NCI-H1092 (cell line): ENCODE measurements around the gene ITGAX.

ENCODE experiments used
- DNase-seq: peaks from one replicate; lab custom pipeline; 2025; lab: John Stamatoyannopoulos, UW

ITGAX gene

DNA sequence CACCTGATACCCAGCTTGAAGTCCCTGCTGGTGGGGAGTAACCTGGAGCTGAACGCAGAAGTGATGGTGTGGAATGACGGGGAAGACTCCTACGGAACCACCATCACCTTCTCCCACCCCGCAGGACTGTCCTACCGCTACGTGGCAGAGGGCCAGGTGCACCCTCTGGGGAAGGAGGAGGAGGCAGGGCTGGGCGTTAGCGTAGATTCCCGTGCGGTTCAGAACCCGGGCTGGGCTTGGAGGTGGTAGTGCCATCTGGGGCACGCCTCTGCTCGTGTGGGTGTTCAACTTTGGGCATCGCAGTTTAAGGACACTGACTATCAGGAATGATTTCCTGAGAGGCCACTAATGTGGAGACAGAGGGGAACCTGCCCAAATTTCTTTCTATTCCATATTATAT is 18.3 kb downstream of the ITGAX start:
- DNase-seq, result no peak

DNA sequence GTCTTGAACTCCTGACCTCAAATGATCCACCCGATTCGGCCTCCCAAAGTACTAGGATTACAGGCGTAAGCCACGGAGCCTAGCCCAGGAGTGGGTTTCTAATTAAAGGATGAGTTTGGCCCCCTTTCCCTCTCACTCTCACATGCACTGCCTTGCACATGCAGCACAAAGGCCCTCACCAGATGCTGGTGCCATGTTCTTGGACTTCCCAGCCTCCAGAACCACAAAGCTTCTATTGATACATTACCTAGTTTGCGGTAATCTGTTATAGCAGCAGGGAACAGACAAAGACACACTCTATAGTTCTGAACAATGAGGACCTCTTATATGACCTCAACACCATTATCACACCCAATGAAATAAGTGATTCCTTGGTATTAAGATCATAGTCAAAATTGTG is 20.3 kb downstream of the ITGAX start:
- DNase-seq, result no peak

DNA sequence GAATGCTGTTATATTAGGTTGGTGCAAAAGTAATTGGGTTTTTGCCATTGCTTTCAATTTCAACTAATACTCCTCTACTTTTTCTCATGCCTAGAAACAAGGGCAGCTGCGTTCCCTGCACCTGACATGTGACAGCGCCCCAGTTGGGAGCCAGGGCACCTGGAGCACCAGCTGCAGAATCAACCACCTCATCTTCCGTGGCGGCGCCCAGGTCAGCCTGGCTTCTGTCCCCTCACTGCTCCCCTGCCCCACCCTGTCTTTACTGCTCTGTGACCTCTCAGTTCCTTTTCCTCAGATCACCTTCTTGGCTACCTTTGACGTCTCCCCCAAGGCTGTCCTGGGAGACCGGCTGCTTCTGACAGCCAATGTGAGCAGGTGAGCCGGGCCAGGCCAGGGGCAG is 21.7 kb downstream of the ITGAX start:
- no peak for DNase-seq

DNA sequence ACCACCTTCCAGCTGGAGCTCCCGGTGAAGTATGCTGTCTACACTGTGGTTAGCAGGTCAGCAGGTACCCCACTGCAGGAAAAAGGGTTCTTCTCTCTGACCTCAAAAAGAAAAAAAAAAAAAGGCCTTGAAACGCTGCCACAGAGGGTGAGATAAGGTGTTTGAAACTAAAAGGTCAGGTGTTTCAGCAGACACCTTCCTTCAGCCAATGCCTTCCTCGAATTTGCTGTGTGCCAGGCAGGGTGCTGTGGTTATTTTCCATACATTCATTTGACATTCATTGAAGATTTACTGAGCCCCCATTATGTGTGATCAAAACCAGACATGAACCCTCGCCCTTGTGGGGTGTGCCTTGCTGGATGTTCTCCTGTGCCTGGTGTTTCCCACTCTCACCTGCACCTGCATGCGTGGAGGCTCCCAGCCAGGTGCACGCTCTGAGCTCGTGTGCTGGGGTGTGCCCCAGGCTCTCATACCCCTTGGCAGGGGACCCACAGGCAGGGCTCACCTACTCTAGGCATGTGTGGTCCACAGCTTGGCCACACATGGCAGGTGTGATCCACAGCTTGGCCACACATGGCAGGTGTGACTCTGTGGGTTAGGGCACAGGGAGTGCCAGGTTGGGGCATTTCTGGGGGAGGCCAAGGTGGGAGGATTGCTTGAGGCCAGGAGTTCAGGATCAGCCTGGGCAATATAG is 22.4 kb downstream of the ITGAX start:
- DNase-seq, result no peak

DNA sequence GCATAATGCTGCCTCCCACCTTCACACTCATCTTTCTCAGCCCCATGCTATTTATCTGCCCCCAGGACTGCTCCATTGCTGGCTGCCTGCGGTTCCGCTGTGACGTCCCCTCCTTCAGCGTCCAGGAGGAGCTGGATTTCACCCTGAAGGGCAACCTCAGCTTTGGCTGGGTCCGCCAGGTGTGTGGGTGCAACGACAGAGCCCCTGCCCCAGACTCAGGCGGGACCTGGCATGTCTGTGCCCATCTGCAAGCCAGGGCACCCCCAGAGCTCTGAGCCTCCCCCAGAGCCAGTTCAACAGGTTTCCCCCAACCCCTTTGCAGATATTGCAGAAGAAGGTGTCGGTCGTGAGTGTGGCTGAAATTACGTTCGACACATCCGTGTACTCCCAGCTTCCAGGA is 25.2 kb downstream of the ITGAX start:
- DNase-seq, result no peak

DNA sequence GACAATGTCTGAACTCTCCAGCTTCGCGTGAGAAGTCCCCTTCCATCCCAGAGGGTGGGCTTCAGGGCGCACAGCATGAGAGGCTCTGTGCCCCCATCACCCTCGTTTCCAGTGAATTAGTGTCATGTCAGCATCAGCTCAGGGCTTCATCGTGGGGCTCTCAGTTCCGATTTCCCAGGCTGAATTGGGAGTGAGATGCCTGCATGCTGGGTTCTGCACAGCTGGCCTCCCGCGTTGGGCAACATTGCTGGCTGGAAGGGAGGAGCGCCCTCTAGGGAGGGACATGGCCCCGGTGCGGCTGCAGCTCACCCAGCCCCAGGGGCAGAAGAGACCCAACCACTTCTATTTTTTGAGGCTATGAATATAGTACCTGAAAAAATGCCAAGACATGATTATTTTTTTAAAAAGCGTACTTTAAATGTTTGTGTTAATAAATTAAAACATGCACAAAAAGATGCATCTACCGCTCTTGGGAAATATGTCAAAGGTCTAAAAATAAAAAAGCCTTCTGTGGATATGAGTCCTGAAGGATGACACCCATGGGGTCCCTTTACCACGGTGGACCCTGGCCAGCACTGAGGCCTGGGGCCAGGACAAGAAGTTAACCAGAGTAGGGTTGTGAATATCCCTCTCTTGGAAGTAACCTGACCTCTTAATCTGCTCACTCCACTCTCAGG is 27.6 kb downstream of the ITGAX start:
- DNase-seq, result no peak

DNA sequence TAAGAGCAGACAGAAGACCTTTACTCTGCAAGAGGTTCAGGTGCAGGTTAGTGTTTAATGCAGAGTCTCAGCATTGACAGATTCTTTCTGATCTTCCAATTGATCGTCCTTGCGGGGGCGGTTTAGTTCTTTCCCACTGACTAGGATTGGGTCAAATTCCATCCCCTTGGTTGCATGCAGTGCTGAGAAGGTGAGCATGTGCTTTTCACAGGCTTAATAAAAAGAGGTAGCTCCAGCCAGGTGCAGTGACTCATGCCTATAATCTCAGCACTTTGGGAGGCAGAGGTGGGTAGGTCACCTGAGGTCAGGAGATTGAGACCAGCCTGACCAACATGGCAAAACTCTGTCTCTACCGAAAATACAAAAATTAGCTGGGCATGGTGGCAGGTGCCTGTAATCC is 30.7 kb downstream of the ITGAX start:
- DNase-seq, result no peak

DNA sequence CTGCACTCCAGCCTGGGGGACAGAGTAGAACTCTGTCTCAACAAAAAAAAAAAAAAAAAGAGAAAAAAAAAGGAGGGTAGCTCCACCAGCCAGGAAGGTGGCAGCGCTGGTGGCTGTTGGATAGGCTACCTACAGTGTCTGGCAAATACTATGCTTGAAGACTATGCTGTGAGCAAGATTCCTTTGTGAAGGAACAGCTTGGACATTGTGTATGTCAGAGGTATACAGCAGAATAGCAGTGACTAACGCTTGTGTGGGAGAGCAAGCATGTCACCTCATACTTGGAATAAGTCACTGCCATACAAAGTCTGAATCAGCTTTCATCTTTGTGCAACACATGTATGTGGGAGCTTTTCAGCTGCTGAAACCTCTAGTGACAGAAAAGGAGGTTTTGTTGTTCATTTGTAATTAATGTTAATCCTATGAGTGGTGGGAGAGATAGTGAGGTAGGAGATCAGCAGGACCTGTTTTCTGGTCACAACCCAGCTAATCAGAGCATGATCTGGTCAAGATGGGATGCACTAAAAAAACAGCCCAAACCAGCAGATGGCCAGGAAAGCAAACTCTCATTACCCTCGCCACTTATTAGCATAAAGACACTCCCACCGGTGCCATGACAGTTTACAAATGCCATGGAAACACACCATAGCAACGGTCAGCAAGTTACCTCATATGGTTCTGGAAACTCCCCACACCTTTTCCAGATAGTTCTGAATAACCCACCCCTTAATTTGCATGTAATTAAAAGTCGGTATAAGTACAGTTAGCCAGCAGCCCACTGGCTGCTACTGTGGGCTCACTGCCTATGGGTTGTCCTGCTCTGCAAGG is 31.4 kb downstream of the ITGAX start:
- no peak for DNase-seq

DNA sequence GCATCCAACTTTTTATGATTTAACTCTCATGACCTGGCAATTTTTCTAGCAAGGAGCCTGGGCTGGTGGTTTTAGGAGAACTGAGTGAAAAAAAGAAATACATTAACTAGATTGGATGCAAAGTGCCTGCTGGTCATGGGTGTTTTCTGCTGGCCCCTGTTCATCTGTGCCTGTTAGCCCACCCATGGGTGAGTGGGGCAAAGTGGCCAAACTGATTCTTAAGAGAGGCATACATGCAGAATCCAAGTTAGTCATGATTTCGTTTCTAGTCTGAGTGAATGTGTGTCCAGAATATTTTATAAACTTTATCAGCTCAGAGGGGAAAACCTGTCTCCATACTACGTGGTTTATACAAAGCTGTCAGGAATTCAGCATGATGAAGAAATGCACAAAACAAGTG is 33.6 kb downstream of the ITGAX start:
- DNase-seq, result no peak

DNA sequence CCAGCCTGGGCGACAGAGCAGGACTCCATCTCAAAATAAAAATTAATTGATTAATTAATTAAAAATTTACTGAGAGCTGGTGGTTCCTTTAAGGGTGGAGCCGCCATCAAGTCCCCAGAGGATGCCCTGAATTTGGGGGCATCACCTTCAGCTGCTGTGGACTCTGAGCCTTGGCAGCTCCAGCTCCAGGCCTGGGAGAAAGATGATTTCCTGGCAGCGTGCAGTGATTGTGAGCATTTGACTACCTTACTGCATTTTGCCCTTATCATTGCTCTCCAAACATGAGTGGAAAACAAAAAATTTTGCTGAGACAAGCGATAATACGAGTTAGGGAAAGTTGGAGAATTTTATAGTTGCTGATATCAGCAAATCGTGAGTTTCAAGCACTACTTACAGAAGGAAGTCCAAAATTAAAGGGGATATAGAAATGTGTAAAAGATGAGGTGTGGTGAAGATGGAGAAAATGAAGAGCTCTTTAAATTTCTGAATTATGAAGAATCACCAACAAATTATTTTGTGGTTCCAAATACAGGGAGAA is 35.6 kb downstream of the ITGAX start:
- DNase-seq, result no peak

DNA sequence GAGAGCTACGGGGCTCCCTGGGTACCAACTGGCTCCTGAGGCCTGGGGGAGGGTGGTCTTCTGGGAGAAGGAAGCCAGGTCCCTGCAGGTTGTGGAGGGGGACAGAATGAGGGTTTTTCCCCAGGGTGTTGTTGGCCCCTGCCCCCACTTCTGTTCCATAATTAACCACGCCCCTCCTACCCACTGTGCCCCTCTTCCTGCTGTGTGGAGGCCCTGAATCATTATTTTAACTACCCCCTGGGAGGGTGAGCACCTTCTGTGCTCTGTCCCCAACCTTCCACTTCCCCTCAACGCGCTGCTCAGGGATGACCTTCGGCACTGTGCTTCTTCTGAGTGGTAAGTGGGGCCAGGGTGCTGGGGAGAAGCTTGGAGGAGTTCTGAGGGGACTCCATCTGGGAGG is 38.1 kb downstream of the ITGAX start, which contains the start of gene ITGAD:
Gene ITGAD, plus strand, starts transcription at position 280 of the 400 bp plus-strand sequence. Its CDS starts 26 bp downstream, at position 306.
- no peak for DNase-seq

DNA sequence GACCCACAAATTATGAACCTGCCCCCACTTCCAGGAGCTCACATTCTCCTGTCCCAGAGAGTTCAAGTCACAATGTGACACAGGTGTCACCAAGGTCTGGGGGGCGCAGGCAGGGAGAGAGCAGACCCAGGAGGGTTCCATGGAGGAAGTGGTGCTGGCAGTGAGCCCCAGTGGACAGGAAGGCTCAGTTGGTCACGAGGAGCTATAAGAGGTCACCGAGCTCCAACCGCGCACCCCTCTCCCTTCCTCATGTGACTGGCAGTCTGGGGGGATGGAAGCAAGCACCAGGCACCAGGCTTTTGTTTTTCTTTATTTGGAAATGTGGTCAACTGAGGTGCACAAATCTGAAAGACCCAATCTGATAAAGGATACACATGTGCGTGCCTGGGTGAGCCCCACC is 40.7 kb downstream of the ITGAX start:
- no peak for DNase-seq

DNA sequence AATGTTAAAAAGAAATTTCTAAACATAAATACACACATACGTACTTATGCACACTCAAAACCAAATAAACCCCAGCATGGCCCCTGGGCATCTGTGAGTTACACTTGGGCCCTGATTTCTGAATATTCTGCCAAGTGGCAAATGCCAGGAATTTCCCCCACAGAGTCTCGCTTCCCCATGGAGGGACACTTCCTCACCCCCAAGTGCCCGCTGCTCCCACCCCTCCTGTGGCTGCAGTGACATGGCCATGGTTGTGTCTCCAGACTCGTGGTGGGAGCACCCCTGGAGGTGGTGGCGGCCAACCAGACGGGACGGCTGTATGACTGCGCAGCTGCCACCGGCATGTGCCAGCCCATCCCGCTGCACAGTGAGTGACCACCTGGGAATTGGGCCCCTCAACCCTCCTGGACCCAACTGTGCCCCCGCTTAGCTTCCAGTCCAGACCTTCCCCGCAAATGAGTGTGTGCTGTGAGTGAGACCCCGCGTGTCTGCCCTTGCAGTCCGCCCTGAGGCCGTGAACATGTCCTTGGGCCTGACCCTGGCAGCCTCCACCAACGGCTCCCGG is 42.2 kb downstream of the ITGAX start:
- DNase-seq, result no peak

DNA sequence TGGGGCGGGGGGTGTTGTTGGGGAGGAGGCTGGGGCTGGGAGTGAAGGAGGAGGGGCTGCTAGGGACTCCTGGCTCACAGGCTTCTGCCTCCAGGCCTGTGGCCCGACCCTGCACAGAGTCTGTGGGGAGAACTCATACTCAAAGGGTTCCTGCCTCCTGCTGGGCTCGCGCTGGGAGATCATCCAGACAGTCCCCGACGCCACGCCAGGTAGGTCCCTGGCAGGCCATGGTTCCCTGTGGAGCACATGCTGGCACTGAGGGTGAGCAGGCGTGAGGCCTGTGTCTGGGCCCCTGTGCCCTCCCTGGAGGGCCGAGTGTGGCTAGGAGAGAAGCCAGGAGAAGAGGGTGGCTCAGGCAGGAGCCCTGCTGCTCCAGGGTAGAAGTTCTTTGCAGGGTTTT is 42.7 kb downstream of the ITGAX start:
- no peak for DNase-seq

DNA sequence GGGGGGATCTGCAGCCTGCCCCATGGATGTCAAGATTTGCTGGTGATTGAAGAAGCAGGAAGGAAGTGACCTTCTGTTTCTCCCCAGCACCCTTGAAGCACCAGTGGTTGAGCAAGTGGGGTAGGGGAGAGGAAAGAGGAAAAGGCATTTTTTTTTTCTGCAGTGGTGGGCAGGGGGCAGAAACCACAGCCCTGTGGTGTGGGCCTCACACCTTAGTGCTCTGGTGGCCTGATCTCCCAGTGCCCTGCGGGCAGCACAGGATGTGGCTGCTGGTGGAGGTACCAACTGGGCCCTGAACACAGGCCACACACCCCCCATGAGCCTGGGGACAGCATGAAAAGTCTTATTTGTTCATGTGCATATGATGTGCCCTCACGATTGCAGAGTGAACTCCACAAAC is 45.2 kb downstream of the ITGAX start:
- DNase-seq, result no peak

DNA sequence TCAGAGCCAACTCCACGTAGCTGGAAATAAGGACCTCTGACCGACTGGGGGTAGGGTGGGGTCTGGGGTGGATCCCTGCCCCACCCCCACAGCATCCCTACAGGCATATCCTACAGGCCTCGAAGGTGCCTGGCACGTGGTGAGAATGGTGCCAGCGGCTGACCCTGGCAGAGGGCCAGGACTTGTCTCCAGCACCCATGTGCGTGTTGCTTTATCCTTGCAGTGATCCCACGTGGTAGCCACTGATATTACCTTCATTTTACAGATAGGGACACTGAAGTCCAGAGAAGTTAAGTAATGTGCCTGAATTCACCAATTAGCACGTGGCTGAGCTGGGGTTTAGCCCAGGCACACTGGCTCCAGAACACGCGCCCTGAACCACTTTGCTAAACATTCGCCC is 46.5 kb downstream of the ITGAX start:
- no peak for DNase-seq

DNA sequence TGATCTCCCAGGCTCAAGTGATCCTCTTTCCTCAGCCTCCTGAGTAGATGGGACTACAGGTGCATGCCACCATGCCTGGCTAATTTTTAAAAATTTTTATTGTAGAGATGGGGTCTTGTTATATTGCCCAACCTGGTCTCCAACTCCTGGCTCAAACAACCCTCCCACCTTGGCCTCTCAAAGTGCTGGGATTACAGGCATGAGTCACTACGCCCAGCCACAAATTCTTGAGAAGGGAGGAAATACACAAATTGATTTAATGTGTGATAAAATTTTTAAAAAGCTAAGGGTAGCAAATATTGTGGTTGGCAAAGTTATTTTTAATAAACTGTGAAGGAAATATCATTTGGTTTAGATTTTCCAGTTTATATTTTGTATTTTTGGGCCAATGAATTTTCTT is 47.7 kb downstream of the ITGAX start:
- DNase-seq, result no peak

DNA sequence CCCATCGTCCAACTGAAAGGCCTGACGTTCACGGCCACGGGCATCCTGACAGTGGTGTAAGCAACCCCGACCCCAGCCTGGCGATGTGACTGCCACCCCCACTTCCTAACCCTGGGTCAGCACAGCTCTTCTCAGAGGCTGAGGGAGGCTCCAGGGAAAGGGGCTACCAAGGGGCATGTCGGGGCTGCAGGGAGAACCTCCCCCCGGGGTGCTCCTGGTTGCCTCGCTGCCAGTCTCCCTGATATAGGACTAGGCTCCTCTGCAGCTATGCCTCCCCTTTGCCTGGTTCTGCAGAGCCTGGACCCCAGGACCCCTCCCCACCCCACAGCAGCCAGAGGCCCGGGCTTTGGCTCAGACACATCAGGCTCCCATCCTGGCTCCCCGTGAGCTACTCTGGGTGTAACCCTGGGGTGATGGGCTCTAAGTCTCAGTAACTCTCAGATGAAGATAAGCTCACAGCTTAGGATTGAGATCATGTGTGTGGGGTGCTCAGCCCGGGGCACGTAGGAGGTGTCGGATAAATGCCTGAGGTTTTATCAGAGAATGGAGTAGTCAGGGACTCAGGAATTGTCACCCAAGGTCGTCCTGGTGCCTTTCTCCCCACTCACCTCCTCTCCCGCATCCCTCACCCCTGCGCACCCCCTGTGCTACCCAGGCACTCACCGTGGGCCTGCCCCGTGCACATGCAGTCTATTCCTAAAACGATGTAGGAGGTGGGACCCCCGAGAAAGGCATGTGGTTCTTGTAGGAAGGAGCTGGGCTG is 48.8 kb downstream of the ITGAX start:
- DNase-seq, result no peak

DNA sequence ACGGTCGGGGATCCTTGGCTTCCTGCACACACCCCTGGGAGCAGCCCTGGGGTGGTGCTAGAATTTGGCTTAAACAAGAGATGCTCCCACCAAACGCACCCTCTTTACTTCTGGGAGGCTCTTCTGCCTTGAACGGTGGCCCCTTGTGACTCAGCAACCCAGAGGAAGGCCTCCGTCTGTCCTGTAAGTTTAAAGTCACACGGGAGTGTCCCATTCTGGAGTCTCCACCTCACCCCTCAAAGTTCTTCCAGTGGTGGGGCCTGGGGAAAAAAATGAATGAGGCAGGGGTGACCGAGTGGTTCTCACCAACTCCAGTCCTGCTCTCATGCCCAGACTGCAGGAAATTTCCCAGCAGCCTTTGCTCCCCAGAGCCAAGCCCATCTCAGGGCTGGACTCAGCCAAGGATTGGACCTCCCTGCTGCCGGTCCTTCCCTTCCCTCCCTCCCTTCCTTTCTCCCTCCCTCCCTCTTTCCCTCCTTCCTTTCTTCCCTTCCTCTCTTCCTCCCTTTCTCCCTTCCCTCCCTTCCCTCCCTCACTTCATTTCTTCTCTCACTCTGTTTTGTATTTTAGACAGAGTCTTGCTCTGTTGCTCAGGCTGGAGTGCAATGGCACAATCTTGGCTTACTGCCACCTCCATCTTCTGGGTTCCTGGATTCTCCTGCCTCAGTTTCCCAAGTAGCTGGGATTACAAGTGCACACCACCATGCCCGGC is 49.5 kb downstream of the ITGAX start:
- DNase-seq, result no peak

DNA sequence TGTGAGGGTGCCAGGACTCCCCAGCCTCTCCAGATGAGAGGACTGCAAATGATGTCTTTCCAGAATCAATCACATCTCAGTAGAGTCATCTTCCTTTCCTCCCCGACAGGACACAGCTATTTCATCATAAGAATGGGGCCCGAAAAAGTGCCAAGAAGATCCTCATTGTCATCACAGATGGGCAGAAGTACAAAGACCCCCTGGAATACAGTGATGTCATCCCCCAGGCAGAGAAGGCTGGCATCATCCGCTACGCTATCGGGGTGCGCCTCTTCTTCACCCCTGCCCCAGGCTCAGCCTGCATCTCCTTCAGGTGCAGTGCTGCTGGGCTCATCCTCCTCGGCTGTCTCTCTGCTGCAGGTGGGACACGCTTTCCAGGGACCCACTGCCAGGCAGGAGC is 52.4 kb downstream of the ITGAX start:
- DNase-seq, result no peak

DNA sequence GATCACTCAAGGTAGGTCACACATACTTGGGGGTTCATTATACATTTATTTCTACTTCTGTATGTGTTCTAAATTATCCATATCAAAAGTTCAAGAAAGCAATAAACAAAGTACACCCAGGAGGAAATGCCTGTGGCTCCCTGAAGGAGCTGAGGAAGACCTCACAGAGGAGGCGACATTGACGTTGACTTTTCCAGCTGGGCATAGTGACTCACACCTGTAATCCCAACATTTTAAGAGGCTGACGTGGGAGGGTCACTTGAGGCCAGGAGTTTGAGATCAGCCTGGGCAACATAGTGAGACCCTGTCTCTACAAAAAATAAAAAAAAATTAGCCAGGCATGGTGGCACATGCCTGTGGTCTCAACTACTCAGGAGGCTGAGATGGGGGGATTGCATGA is 54.5 kb downstream of the ITGAX start:
- no peak for DNase-seq
